GM12892 (cell line): ENCODE data around the gene TBPL1.

Source experiments
- POLR2A ChIP-seq: IDR thresholded peaks from 2 replicates; pipeline ENCODE4 v1.6.1; 2011; ENCODE audit warnings: low read depth, low read length, control low read depth
- TAF1 ChIP-seq: IDR thresholded peaks from 2 replicates; pipeline ENCODE4 v1.6.1; 2011; ENCODE audit warnings: low read depth, mild to moderate bottlenecking, control low read depth, low read length, borderline replicate concordance

GRCh38 chr6:133971861-133972260 is 18.8 kb downstream of the TBPL1 start:
- TF ChIP-seq POLR2A (no peak), TAF1 (no peak)
